Liver (tissue), 3 donors: Measurements from ENCODE around the gene OAS1.

ENCODE experiments used
- CTCF ChIP-seq: fragments of 150-350 bp; IDR thresholded peaks from 2 replicates; pipeline ENCODE4 v1.5.1; 2017; ENCODE audit warnings: improper control_type of control experiment, low read depth, low read length; ENCODE audit not compliant: missing input control
- EGR1 ChIP-seq, 2 donors: IDR thresholded peaks; 2 replicates each; pipeline ENCODE4 v1.6.1; 2016 to 2018; ENCODE audit warnings: antibody characterized with exemption in 2 of 2, low read depth in 2 of 2
- FOXA1 ChIP-seq: IDR thresholded peaks from 2 replicates; pipeline ENCODE4 v1.6.1; 2016; ENCODE audit warnings: antibody characterized with exemption
- GABPA ChIP-seq, 2 donors: IDR thresholded peaks in 1 of 2; conservative IDR thresholded peaks in 1 of 2; 2 replicates each; pipeline ENCODE4 v1.6.1; 2016; ENCODE audit warnings: antibody characterized with exemption in 2 of 2, mild to moderate bottlenecking in 1 of 2, moderate library complexity in 1 of 2
- HNF4A ChIP-seq, 2 donors: conservative IDR thresholded peaks; 2 replicates each; pipeline ENCODE4 v1.6.1; 2016; ENCODE audit warnings: antibody characterized with exemption in 2 of 2, mild to moderate bottlenecking in 2 of 2
- JUND ChIP-seq, 2 donors: IDR thresholded peaks; 2 replicates each; pipeline ENCODE4 v1.6.1; 2016; ENCODE audit warnings: antibody characterized with exemption in 2 of 2
- NR2F2 ChIP-seq: IDR thresholded peaks from 2 replicates; pipeline ENCODE4 v1.6.1; 2016; ENCODE audit warnings: antibody characterized with exemption
- RAD21 ChIP-seq, 2 donors: IDR thresholded peaks; 2 replicates each; pipeline ENCODE4 v1.6.1; 2016; ENCODE audit warnings: antibody characterized with exemption in 2 of 2, mild to moderate bottlenecking in 2 of 2
- RXRA ChIP-seq, 2 donors: IDR thresholded peaks; 2 replicates each; pipeline ENCODE4 v1.6.1; 2017 to 2018; ENCODE audit warnings: antibody characterized with exemption in 2 of 2, mild to moderate bottlenecking in 1 of 2
- SP1 ChIP-seq: IDR thresholded peaks from 2 replicates; pipeline ENCODE4 v1.6.1; 2018; ENCODE audit warnings: antibody characterized with exemption, mild to moderate bottlenecking
- TAF1 ChIP-seq: conservative IDR thresholded peaks from 2 replicates; pipeline ENCODE4 v1.6.1; 2016; ENCODE audit warnings: antibody characterized with exemption, mild to moderate bottlenecking
- YY1 ChIP-seq: IDR thresholded peaks from 2 replicates; pipeline ENCODE4 v1.6.1; 2016; ENCODE audit warnings: antibody characterized with exemption, mild to moderate bottlenecking
- TF ChIP-seq, protein P1 (sequence below): IDR thresholded peaks from 2 replicates; pipeline ENCODE4 v1.6.1; 2016; ENCODE audit warnings: antibody characterized with exemption
- TF ChIP-seq, protein P2 (sequence below): IDR thresholded peaks from 2 replicates; pipeline ENCODE4 v1.6.1; 2016; ENCODE audit warnings: antibody characterized with exemption
- donor health status: healthy.
- donor health status: healthy.

DNA sequence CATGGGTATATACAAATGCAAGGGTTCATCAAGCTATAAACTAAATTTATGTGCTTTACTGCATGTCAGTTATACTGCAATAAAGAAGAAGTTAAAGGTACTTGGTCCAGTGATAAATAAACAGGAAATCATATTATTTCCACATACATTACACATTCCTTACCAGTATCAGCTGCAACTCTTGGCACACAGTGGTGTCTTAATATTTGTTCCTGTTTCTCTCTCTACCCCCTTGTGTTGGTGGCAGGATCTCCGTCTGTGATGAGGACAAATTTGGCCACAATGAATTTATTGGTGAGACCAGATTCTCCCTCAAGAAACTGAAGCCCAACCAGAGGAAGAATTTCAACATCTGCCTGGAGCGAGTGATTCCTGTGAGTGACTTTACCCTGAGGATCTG is 19.2 kb upstream of the OAS1 start:
- TF ChIP-seq CTCF = no peak
- TF ChIP-seq YY1 = no peak
- TF ChIP-seq HNF4A (conservative IDR thresholded peaks at IDR 0.05) = no peak
- TF ChIP-seq, protein P1, sequence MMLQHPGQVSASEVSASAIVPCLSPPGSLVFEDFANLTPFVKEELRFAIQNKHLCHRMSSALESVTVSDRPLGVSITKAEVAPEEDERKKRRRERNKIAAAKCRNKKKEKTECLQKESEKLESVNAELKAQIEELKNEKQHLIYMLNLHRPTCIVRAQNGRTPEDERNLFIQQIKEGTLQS = no peak
- TF ChIP-seq TAF1 = no peak
- TF ChIP-seq RAD21 (IDR thresholded peaks at IDR 0.05) = no peak
- TF ChIP-seq SP1 = no peak
- no peak for TF ChIP-seq EGR1 (IDR thresholded peaks at IDR 0.05; ENCODE audit: low read depth in 2 of 2)
- TF ChIP-seq JUND (IDR thresholded peaks at IDR 0.05) = no peak
- TF ChIP-seq RXRA (IDR thresholded peaks at IDR 0.05) = no peak
- TF ChIP-seq, protein P2, sequence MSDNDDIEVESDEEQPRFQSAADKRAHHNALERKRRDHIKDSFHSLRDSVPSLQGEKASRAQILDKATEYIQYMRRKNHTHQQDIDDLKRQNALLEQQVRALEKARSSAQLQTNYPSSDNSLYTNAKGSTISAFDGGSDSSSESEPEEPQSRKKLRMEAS = no peak
- no peak for TF ChIP-seq FOXA1
- no peak for TF ChIP-seq NR2F2
- TF ChIP-seq GABPA (IDR thresholded peaks at IDR 0.05 in 1 of 2, conservative IDR thresholded peaks at IDR 0.05 in 1 of 2) = no peak
